Left lung (tissue), 10 donors: Measurements from ENCODE around the gene ERC2. TPM values are rescaled to one million over a fixed set of nuclear protein-coding genes. Genes with fewer than 3 reads are reported as not detected.

Source experiments
- ATAC-seq: fragments of 200-7000 bp; cut with Tn5 transposase; one replicate; pipeline ENCODE4 v1.9.1; 2020; ENCODE audit warnings: moderate library complexity
- DNase-seq, 4 donors: peaks; one replicate each; pipeline ENCODE4 v3.0.0-alpha.2; 2013 to 2020
- H3K27ac ChIP-seq, 2 donors: fragments of 200-600 bp; sonication (generic) in 1 of 2; one replicate each; pipeline versions ENCODE4 v1.5.0 to v1.8.0; 2020 to 2021
- H3K27me3 ChIP-seq, 2 donors: fragments of 200-600 bp; sonication (generic) in 1 of 2; one replicate each; pipeline versions ENCODE4 v1.5.0 to v1.8.0; 2020 to 2021
- H3K36me3 ChIP-seq, 2 donors: fragments of 200-600 bp; sonication (generic) in 1 of 2; one replicate each; pipeline versions ENCODE4 v1.5.0 to v1.8.0; 2020 to 2021
- H3K4me1 ChIP-seq, 2 donors: fragments of 200-600 bp; one replicate each; pipeline ENCODE4 v1.8.0; 2021
- H3K4me3 ChIP-seq, 2 donors: fragments of 200-600 bp; sonication (generic) in 1 of 2; one replicate each; pipeline versions ENCODE4 v1.5.0 to v1.8.0; 2020 to 2021; ENCODE audit warnings: mild to moderate bottlenecking in 1 of 2
- H3K9me3 ChIP-seq, 2 donors: fragments of 200-600 bp; sonication (generic) in 1 of 2; one replicate each; pipeline versions ENCODE4 v1.5.0 to v1.8.0; 2020 to 2021
- CTCF ChIP-seq, 2 donors: fragments of 200-600 bp; sonication (generic) in 1 of 2; IDR thresholded peaks; one replicate each; pipeline versions ENCODE4 v1.5.0 to v1.8.0; 2021; ENCODE audit warnings: antibody characterized with exemption in 2 of 2
- intact Hi-C, 2 donors: fragments of 100-400 bp; cut with DNase I; formaldehyde crosslinking; loops; one replicate each; pipeline versions ENCODE4 v1.11.2 to v1.14.2; 2022
- polyA plus RNA-seq, 6 donors: library from polyadenylated mRNA; unstranded; fragments of 120-200 nt; gene quantifications; one replicate each; pipeline ENCODE4 v1.2.1, GENCODE V29; 2013; ENCODE audit not compliant: insufficient read length in 6 of 6
- total RNA-seq, 2 donors: library from RNA; stranded (reverse); fragmentation: NEBNext Ultra II Directional; extraction: Animal tissue kit (Norgen Biotek cat#: 25700); gene quantifications; one replicate each; pipeline ENCODE4 v1.2.1, GENCODE V29; 2021
- donor health status: DM: no; HTN: yes; CAD: no.
- donor health status: DM: no; HTN: no; CAD: no.

Gene ERC2
- total and polyA plus RNA-seq, 8 donors, result 1.6 to 3.3 (median 2.1) TPM

DNA sequence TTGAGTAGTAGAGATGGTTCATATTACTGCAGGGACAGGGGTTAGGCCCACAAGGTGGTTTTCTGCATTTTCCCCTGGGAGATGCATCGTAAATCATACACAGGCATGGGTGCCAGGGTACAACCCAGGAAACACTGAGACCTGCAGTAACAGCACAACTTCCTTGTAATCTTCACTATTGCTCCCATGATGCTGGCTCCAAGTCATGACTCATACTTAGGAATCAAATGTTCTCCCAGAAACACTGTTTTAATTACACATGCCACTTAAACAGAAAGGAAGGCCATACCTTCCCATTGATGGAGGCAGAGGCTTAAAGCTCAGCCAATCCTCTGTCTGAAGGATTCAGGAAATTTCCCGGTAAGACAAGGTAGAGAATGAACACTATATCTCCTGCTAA, 106.5 kb downstream of the ERC2 start:
- no peak for DNase-seq
- intact Hi-C loops, result no loop called here
- no peaks in the 10 kb centered on the region for H3K27me3 ChIP-seq
- no peaks in the 10 kb centered on the region for H3K36me3 ChIP-seq
- H3K27ac ChIP-seq, result no peak overlapping the region
- no peaks in the 10 kb centered on the region for H3K4me1 ChIP-seq
- no peak overlapping the region for H3K4me3 ChIP-seq
- no peak for ATAC-seq
- no peak for TF ChIP-seq CTCF (IDR thresholded peaks at IDR 0.05)
- no peaks in the 10 kb centered on the region for H3K9me3 ChIP-seq

DNA sequence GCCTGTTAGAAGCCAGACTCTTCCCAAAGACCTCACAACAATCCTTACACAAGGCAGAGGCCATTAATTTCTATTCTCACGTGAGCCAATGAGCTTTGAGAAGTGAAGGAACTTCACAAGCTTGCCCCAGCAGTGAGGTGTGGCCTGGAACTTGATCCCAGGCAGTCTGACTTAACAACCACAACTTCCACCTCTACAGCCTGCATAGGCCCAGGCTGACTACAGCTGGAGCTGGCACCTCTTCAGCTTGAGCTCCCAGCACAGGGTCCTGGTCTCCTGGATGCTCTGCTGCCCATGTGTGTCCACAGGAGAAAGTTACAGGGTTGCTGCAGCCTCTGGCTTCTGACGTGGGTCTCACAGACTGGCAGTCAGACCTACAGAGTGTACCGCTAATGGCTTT, 111.0 kb downstream of the ERC2 start:
- H3K9me3 ChIP-seq, result no peaks in the 10 kb centered on the region
- no peaks in the 10 kb centered on the region for H3K36me3 ChIP-seq
- H3K4me1 ChIP-seq, result no peaks in the 10 kb centered on the region
- H3K4me3 ChIP-seq, result no peak overlapping the region
- TF ChIP-seq CTCF (IDR thresholded peaks at IDR 0.05), result no peak
- no peak for DNase-seq
- no peak for ATAC-seq
- intact Hi-C loops, result no loop called here
- no peak overlapping the region for H3K27ac ChIP-seq
- H3K27me3 ChIP-seq, result no peaks in the 10 kb centered on the region

DNA sequence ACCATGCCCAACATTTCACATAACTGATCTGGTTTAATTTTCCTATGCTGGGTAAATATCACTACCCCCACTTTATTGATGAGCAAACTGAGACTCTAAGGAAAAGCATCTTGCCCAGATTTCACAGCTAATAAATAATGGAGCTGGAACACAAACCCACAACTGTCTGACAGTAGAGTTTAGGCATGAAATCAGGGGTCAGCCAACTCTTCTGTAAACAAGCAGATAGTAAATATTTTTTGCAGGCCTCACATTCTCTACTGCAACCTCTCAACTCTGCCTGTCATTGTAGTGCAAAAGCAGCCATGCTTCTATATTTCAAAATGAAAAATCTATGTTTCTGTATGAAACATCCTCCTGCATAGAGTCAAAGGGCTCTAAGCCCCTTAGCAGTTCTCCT, 111.5 kb downstream of the ERC2 start:
- Histone ChIP-seq H3K27ac (no peak overlapping the region), H3K9me3 (no peaks in the 10 kb centered on the region), H3K4me3 (no peak overlapping the region), H3K4me1 (no peaks in the 10 kb centered on the region), H3K36me3 (no peaks in the 10 kb centered on the region), H3K27me3 (no peaks in the 10 kb centered on the region)
- ATAC-seq (no peak), DNase-seq (no peak)
- intact Hi-C loops, result no loop called here
- TF ChIP-seq CTCF (IDR thresholded peaks at IDR 0.05), result no peak

DNA sequence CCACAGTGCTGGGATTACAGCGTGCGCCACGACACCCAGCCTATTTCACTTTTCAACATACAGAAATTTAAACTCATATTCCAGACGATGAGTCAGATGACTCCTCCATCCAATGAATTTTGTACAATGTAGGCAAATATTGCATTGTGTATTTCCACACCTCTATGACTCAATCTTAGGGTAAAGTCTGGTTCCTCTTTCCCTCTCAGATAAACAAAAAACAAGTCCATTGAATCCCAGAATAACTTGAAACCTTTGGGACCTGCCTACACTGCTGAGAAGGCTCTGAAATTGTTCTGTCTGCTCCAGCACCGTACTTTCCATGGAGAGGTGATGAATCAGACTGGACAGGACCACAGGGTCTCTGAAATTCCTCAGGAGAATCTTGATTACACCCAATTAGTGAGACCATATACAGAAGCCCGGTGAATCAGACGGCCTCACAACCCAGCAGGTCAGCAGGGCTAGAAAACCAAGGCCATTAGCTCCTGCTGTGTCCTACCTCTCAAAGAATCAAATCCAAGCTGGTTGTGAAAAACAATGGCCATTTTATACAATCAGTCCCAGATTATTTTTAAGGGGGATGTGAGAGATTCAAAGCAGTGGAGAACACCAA, 112.6 kb downstream of the ERC2 start:
- H3K27me3 ChIP-seq, result no peaks in the 10 kb centered on the region
- H3K27ac ChIP-seq, result no peak overlapping the region
- no peak overlapping the region for H3K4me3 ChIP-seq
- H3K36me3 ChIP-seq, result no peaks in the 10 kb centered on the region
- DNase-seq, result no peak
- no peaks in the 10 kb centered on the region for H3K9me3 ChIP-seq
- ATAC-seq, result no peak
- intact Hi-C loops, result no loop called here
- no peaks in the 10 kb centered on the region for H3K4me1 ChIP-seq
- no peak for TF ChIP-seq CTCF (IDR thresholded peaks at IDR 0.05)

GRCh38 chr3:56351537-56351936, 116.7 kb downstream of the ERC2 start:
- no peaks in the 10 kb centered on the region for H3K36me3 ChIP-seq
- no peak overlapping the region for H3K27ac ChIP-seq
- no peak overlapping the region for H3K4me3 ChIP-seq
- no peaks in the 10 kb centered on the region for H3K27me3 ChIP-seq
- H3K4me1 ChIP-seq, result no peaks in the 10 kb centered on the region
- no peak for DNase-seq
- H3K9me3 ChIP-seq, result no peaks in the 10 kb centered on the region
- TF ChIP-seq CTCF (IDR thresholded peaks at IDR 0.05), result no peak
- no peak for ATAC-seq
- intact Hi-C loops, result loop anchor here in 1 of 2 donors (5.0 kb wide), 1 partner anchor 91 kb away; no protein-coding TSS in a partner anchor
